BLaER1 (cell line): Measurements from ENCODE around the gene ZNF319.

Experiments
- H3K27ac ChIP-seq: shearing (Covaris generic); formaldehyde crosslinking; 2 replicates; pipeline ENCODE4 v1.8.1; 2022
- H3K27me3 ChIP-seq: shearing (Covaris generic); formaldehyde crosslinking; 2 replicates; pipeline ENCODE4 v1.8.1; 2022
- H3K36me3 ChIP-seq: shearing (Covaris generic); formaldehyde crosslinking; 2 replicates; pipeline ENCODE4 v1.8.1; 2022
- H3K4me1 ChIP-seq: shearing (Covaris generic); formaldehyde crosslinking; 2 replicates; pipeline ENCODE4 v1.8.1; 2022
- H3K4me2 ChIP-seq: shearing (Covaris generic); formaldehyde crosslinking; 2 replicates; pipeline ENCODE4 v1.8.1; 2022
- H3K4me3 ChIP-seq: shearing (Covaris generic); formaldehyde crosslinking; 2 replicates; pipeline ENCODE4 v1.8.1; 2022
- H3K9ac ChIP-seq: shearing (Covaris generic); formaldehyde crosslinking; 2 replicates; pipeline ENCODE4 v1.8.1; 2022
- H3K9me3 ChIP-seq: shearing (Covaris generic); formaldehyde crosslinking; 2 replicates; pipeline ENCODE4 v1.8.1; 2022
- H4K20me1 ChIP-seq: shearing (Covaris generic); formaldehyde crosslinking; 2 replicates; pipeline ENCODE4 v1.8.1; 2022
- Cebpa-rat ChIP-seq: shearing (Covaris generic); IDR thresholded peaks from 2 replicates; pipeline ENCODE4 v1.8.1; 2022

ZNF319 gene

DNA sequence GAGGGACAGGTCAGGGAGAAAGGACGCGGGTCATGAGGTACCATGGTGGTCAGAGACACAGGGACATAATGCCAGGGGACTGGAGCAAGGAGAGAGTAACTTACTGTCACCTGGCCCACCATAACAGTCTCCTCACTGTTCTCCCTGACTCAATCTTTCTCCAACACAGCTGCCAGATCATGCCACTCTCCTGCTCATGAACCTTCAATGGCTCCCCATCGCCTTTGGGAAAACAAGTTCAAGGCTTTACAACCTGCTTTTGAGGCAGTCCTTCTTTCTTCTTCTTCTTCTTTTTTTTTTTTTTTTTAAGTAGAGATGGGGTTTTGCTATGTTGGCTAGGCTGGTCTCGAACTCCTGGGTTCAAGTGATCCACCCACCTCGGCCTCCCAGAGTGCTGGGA is 52.4 kb downstream of the ZNF319 start:
- TF ChIP-seq Cebpa-rat, result no peak
- no peak overlapping the region for H3K4me3 ChIP-seq
- no peak overlapping the region for H3K4me2 ChIP-seq
- H3K36me3 ChIP-seq, result no peaks in the 10 kb centered on the region
- no peaks in the 10 kb centered on the region for H3K4me1 ChIP-seq
- H3K27ac ChIP-seq, result no peak overlapping the region
- no peaks in the 10 kb centered on the region for H3K27me3 ChIP-seq
- H3K9me3 ChIP-seq, result no peaks in the 10 kb centered on the region
- no peaks in the 10 kb centered on the region for H4K20me1 ChIP-seq
- H3K9ac ChIP-seq, result no peak overlapping the region

DNA sequence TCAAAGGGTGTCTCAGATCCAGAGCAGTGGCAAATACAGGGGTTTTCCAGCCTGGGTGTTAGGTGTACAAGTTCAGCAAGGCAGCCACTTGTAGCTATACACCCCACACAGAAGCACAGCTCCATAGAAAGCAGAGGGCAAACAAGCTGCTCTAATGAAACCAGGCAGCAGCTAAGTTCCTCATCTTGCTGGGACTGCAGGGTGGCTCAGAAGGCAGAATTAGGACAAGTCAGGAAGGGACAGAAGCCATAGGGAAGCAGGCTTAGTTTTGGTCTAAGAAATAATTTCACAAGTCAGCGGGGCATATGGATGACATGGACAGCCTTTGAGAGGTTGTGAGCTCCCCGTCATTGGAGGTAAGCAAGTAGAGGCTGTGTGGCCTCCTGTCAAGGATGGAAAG is 53.2 kb downstream of the ZNF319 start:
- H3K4me2 ChIP-seq, result no peak overlapping the region
- H3K27me3 ChIP-seq, result no peaks in the 10 kb centered on the region
- no peaks in the 10 kb centered on the region for H3K36me3 ChIP-seq
- TF ChIP-seq Cebpa-rat, result no peak
- no peak overlapping the region for H3K27ac ChIP-seq
- no peak overlapping the region for H3K9ac ChIP-seq
- no peaks in the 10 kb centered on the region for H3K4me1 ChIP-seq
- no peaks in the 10 kb centered on the region for H3K9me3 ChIP-seq
- no peaks in the 10 kb centered on the region for H4K20me1 ChIP-seq
- H3K4me3 ChIP-seq, result no peak overlapping the region

DNA sequence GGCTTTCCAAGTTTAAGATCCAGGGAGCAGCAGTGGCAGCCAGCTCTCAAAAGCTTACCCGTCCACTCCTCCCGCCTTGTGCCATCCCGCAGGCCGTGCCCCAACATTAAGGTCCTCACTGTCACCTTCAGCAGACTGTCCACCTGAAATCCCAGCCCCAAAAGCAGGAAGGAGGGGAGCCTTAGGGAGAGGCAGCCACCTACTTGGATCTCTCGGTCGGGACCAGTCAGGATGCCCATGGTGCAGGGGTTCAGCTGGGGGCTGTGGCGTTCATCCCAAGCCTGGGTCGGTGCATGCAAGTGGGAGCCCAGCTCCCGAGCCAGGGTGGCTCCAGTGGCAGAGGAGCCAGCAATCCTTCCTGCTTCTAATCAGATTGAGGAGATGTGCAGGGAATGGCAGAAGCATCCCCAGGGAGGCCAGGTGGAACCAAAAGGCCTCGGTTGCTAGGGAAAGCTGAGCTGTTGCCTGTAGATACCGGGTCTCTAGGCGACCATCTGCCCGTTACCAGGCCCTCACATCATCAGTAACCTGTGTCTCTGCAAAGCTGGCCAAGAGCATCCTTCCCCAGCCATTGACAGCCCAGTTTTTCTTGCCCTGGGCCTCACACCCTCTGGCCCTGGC is 54.2 kb downstream of the ZNF319 start:
- no peak overlapping the region for H3K27ac ChIP-seq
- H3K4me3 ChIP-seq, result no peak overlapping the region
- no peak overlapping the region for H3K4me2 ChIP-seq
- no peak overlapping the region for H3K9ac ChIP-seq
- no peaks in the 10 kb centered on the region for H4K20me1 ChIP-seq
- H3K36me3 ChIP-seq, result no peaks in the 10 kb centered on the region
- no peaks in the 10 kb centered on the region for H3K27me3 ChIP-seq
- TF ChIP-seq Cebpa-rat, result no peak
- H3K4me1 ChIP-seq, result no peaks in the 10 kb centered on the region
- H3K9me3 ChIP-seq, result no peaks in the 10 kb centered on the region

DNA sequence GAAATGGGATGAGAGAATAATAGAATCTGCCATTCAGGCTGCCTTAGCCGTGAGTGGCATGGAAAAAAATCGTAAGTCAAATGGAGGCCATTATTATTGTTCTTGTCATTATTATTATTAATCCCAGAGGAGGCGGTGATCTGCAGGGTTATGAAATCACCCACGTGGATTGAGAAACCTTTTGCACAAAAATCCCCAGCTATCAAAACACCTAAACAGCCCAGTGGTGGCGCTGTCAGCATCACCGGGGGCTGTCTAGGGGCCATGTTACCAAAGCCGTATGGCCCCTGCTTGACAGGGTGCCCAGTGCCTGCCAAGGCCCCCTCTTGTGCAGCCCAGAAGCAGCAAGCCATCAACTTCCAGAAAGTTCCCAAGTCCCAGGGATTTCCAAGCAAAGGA is 54.7 kb downstream of the ZNF319 start:
- Histone ChIP-seq H3K9me3 (no peaks in the 10 kb centered on the region), H3K9ac (no peak overlapping the region), H3K27me3 (no peaks in the 10 kb centered on the region), H3K4me3 (no peak overlapping the region), H4K20me1 (no peaks in the 10 kb centered on the region), H3K4me2 (no peak overlapping the region), H3K27ac (no peak overlapping the region), H3K36me3 (no peaks in the 10 kb centered on the region), H3K4me1 (no peaks in the 10 kb centered on the region)
- TF ChIP-seq Cebpa-rat, result no peak

DNA sequence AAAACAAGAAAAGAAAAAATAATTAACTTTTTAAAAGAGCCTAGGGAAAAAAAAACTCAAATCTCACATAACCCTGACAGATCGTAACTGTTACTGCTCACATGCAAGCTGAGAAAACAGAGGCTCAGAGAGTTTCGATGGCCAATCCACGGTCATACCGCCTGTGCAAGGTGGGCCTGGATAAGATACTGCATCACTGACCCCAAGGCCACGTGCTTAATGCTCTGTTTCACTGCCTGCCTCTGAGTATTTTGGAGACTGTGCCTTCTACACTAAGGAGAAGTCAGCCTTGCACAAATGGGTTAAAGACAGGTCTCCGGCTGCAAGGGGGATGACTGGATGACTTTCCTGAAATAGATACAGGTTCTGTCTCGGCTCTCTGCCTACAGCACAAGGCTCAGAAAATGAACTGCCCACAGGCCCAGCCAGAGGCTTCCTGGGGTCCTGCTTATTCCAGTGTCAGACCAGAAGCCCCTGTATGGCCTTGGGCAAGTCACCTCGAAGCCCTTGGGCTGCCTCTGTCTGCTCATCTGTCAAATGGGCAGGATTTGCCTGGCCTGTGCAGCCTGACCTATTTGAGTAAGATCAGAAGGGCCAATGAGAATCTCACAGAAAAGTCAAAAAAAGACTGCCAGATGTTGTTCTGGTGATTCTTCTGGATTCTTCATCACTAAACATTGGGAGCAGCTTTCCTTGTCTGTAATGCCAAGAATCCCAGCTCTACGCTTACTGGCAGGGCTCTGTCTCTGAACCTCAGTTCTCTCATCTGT is 55.3 kb downstream of the ZNF319 start:
- no peaks in the 10 kb centered on the region for H3K9me3 ChIP-seq
- H3K36me3 ChIP-seq, result no peaks in the 10 kb centered on the region
- no peak for TF ChIP-seq Cebpa-rat
- H4K20me1 ChIP-seq, result no peaks in the 10 kb centered on the region
- no peak overlapping the region for H3K27ac ChIP-seq
- no peak overlapping the region for H3K4me2 ChIP-seq
- no peaks in the 10 kb centered on the region for H3K4me1 ChIP-seq
- H3K27me3 ChIP-seq, result no peaks in the 10 kb centered on the region
- no peak overlapping the region for H3K4me3 ChIP-seq
- no peak overlapping the region for H3K9ac ChIP-seq
